Measurements from ENCODE around the gene HIC2.
"Not testable (repeated sequence)": the region's sequence is repeated elsewhere in the genome, so short reads cannot be mapped to it uniquely, and the experiment has no call there.

The HIC2 gene

GRCh38 chr22:21435998-21436810 lies 19.0 kb downstream of the HIC2 start:
- not testable (repeated sequence) for DNase-seq

DNA sequence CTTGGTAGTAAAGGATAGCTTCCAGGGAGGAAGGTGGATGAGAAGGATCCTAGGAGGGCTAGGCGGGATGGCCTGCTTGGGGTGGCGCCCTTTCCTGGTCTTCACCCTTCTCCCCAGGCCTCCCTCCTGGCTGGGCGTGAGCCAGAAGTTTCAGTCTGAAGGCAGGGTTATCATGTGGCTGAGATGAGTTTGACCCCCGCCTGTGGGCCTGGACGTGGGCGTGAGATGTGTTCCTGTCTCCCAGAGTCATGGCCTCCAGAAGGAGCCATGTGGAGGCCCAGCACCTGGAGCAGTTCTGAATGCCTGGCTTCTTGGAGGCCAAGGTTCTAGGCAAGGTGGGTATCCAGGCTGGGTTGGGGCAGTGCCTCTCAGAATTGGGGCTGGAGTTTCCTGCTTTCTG lies 20.8 kb downstream of the HIC2 start:
- not testable (repeated sequence) for DNase-seq

DNA sequence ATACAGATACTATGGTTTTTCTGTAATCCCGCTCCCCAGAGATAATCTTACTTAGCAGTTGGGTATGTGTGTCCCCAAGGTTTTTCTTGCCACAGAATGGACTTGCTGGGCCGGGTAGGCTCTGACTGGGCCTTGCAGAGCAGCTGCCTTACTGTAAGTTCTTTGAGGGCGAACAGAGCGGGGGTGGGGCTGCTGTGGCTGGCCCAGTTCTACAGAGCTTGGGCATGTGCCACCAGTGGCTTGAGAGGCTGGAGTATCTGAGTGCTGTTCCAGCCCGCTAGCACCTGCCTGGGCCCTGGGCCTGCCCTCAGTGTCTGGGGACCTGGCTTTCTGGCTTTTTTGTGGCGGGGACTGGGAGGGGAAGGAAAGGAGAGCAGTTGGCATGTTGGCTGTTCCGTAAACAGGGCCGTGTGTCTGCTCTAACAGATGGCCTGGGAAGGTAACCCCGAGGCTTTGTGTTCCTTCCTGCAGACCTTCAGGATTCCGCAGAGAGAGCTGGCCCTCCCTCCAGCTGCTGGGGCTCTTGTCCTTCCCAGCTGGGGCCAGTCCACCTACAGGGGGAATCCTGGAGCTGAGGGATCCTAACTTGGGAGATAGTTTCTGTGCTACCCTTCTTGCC lies 23.0 kb downstream of the HIC2 start:
- not testable (repeated sequence) for DNase-seq

GRCh38 chr22:21440676-21441075 lies 23.5 kb downstream of the HIC2 start:
- not testable (repeated sequence) for DNase-seq

GRCh38 chr22:21441170-21441569 lies 24.0 kb downstream of the HIC2 start:
- not testable (repeated sequence) for DNase-seq

GRCh38 chr22:21442123-21442522 lies 25.0 kb downstream of the HIC2 start:
- not testable (repeated sequence) for DNase-seq

DNA sequence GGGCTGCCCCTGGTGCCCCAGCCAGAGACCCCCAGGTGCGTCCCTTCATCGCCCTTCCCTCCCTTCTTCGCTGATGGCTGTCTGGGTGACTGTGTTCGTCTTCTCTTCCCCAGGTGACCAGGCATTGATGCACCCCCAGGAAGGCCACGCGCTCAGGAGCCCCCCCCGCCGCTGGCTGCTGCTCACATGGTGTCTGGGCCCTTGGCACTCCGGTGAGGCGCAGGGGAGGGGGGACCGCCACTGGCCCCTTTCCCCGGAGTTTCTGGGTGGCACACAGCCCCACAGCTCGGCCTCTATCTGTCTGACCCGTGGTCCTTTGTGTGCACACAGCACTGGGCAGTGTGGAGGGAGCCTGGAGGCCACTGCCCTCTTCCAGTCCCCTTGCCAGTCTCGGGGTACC lies 25.5 kb downstream of the HIC2 start:
- not testable (repeated sequence) for DNase-seq

DNA sequence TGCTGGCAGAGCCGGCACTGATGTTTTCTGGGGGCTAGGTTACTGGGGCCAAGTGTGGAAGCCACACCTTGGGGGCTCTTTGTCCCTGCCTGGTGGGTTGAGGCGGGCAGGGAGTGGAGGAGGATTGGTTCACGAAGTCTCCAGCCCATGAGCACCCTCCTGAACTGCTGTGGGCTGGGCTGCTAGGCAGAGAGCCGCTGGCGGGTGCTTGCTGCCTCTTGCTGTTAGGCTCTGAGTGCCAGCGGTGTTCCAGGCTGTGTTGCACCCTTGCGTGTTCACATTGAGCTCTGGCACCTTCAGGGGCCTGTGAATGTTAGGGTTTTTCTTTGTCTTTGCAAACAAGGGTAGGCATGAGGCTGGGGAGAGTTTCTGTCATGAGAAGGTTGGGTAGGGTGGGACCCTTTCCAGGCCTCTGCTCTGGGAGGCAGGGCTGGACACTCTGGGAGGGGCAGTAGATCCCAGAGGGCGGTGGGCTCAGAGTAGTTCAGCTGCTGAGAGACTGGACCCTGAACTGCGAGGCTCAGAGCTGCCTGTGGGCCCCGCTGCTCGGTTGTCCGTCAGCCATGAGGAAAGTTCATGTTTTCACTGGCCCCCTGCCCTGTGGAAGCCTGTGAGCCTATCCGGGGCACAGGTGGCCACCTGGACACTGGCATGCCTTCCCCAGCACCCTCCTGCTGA lies 26.0 kb downstream of the HIC2 start:
- no peak for DNase-seq

- DNase-seq: no peak
These were observed 26.7 kb downstream of the HIC2 start for GRCh38 chr22:21443735-21444421.

DNA sequence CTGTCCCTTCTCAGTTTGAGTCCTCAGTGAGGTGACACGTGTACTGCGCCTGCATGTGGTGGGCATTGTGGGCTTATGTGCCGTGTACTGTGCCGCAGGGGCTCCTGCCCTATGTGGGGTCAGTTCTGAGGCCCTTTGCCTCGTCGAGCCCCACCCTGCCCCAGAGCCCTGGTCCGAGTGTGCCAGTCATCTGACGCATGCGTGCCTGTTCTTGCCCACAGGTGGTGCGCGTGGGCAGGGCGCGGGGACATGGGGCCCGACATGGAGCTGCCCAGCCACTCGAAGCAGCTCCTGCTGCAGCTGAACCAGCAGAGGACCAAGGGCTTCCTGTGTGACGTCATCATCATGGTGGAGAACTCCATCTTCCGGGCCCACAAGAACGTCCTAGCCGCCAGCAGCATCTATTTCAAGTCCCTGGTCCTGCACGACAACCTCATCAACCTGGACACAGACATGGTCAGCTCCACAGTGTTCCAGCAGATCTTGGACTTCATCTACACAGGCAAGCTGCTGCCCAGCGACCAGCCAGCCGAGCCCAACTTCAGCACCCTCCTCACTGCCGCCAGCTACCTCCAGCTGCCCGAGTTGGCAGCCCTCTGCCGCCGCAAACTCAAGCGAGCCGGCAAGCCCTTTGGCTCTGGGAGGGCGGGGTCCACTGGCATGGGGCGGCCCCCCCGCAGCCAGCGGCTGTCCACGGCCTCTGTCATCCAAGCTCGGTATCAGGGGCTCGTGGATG lies 27.7 kb downstream of the HIC2 start:
- DNase-seq: no peak

DNA sequence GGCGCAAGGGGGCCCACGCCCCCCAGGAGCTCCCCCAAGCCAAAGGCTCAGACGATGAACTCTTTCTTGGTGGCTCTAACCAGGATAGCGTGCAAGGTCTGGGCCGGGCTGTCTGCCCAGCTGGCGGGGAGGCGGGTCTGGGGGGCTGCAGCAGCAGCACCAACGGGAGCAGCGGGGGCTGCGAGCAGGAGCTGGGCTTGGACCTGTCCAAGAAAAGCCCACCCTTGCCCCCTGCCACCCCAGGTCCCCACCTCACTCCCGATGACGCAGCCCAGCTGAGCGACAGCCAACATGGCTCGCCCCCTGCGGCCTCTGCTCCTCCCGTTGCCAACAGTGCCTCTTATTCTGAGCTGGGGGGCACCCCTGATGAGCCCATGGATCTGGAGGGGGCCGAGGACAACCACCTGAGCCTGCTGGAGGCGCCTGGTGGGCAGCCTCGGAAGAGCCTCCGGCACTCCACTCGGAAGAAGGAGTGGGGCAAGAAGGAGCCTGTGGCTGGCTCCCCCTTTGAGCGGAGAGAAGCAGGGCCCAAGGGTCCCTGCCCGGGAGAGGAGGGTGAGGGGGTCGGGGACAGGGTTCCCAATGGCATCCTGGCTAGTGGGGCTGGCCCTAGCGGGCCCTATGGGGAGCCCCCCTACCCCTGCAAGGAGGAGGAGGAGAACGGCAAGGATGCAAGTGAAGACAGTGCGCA lies 28.4 kb downstream of the HIC2 start:
- no peak for DNase-seq

DNA sequence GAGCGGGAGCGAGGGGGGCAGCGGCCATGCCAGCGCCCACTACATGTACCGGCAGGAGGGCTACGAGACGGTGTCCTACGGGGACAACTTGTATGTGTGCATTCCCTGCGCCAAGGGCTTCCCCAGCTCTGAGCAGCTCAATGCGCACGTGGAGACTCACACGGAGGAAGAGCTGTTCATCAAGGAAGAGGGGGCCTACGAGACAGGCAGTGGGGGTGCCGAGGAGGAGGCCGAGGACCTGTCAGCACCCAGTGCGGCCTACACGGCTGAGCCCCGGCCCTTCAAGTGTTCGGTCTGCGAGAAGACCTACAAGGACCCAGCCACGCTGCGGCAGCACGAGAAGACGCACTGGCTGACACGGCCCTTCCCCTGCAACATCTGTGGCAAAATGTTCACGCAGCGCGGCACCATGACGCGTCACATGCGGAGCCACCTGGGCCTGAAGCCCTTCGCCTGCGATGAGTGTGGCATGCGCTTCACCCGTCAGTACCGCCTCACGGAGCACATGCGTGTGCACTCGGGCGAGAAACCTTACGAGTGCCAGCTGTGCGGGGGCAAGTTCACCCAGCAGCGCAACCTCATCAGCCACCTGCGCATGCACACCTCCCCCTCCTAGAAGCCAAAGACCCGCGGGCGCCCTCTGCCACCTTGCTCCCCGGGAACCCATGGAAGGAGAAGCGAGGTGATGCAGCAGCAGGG lies 29.1 kb downstream of the HIC2 start:
- DNase-seq: no peak

DNA sequence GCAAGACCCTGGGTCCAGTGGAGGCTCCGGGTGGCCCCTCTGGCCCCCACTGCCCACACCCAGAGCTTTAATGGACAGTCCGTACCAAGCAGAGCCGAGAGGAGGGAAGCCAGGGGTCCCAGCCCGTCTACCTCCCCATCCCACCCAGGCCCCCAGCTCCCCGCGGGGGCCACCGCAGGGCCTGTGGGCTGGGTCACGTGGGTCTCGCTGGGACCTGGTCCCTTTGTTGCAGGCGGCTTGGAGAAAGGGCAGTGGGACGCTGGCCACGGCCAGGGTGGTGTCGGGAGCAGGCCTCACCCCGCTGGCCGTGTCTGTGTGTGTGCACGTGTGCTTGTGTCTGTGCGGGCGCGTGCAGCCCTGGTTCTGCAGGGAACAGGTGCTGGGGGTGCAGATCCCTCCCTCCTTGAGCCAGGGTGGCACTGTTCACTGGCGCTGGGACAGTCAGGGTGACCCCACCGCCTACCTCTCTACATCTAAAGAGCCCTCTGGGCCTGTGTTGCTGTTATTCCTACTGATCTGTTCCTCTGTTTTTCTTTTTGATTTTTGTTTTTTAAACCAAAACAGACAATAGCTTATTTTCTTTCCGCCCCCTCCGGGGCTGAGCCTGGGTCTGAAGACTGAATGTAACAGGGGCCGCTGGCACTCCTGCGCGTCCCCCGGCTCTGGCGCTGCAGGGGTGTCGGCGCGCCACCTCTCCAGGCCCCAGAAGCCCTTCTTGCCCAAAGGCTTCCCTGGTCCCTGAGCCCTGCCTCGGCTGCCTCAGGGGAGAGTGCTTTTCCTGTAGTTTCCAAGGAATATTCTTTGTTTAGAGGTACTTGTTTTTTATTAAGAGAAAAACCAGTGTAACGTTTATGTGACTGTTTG lies 29.9 kb downstream of the HIC2 start:
- DNase-seq: no peak

GRCh38 chr22:21447694-21448402 lies 30.7 kb downstream of the HIC2 start:
- no peak for DNase-seq

DNA sequence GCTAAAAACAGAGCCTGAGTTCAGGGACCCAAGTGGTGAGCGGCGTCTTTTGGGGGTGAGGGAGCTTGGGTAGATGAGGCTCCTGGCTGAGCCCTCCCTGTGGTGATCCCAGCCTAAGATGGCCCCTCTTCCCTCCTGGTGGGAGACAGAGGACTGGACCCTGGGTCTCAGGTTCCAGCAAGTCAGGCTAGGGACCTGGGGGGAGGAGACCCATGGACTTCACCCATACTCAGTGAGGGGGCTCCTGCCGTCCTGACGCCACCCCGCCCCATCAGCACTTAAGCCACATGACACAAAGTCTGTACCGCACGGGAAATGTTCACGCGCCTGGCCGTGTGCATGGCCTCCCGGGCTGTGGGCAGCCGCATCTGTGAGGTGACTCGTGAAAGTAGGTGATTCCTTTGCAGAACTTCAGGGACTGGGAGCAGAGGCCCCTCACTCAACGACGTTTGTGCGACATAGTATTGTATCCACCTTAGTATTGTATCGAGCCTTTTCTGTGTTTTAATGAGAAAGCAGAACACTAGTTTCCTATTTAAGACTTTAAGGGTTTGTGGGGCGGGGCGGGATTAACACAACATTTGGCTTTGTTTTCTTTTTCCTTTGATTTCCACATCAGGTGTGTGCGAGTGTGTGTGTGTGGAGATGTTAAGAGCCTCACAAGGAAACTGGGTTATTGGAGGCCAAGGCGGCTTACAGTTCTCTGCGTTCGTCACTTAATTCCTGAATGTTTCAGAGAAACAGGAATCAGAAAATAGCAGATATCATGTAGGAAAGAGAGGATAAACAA lies 31.7 kb downstream of the HIC2 start:
- no peak for DNase-seq

GRCh38 chr22:21449531-21450319 lies 32.6 kb downstream of the HIC2 start:
- no peak for DNase-seq

- no peak for DNase-seq
These were observed 33.2 kb downstream of the HIC2 start for GRCh38 chr22:21450320-21450831.

Measured in SHP77 (cell line).